ENCODE measurements around the gene MAP1LC3B.
"Not testable (repeated sequence)": the region's sequence is repeated elsewhere in the genome, so short reads cannot be mapped to it uniquely, and the experiment has no call there.

GRCh38 chr16:87384875-87385167 lies 7.3 kb upstream of the MAP1LC3B start:
- not testable (repeated sequence) for TF ChIP-seq POLR2AphosphoS5 (IDR thresholded peaks at IDR 0.05; ENCODE audit: low read depth, low read length); CTCF (IDR thresholded peaks at IDR 0.05); TCF7L2 (IDR thresholded peaks at IDR 0.05; ENCODE audit: low read depth, low read length)
- TF ChIP-seq, protein P1, sequence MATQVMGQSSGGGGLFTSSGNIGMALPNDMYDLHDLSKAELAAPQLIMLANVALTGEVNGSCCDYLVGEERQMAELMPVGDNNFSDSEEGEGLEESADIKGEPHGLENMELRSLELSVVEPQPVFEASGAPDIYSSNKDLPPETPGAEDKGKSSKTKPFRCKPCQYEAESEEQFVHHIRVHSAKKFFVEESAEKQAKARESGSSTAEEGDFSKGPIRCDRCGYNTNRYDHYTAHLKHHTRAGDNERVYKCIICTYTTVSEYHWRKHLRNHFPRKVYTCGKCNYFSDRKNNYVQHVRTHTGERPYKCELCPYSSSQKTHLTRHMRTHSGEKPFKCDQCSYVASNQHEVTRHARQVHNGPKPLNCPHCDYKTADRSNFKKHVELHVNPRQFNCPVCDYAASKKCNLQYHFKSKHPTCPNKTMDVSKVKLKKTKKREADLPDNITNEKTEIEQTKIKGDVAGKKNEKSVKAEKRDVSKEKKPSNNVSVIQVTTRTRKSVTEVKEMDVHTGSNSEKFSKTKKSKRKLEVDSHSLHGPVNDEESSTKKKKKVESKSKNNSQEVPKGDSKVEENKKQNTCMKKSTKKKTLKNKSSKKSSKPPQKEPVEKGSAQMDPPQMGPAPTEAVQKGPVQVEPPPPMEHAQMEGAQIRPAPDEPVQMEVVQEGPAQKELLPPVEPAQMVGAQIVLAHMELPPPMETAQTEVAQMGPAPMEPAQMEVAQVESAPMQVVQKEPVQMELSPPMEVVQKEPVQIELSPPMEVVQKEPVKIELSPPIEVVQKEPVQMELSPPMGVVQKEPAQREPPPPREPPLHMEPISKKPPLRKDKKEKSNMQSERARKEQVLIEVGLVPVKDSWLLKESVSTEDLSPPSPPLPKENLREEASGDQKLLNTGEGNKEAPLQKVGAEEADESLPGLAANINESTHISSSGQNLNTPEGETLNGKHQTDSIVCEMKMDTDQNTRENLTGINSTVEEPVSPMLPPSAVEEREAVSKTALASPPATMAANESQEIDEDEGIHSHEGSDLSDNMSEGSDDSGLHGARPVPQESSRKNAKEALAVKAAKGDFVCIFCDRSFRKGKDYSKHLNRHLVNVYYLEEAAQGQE (IDR thresholded peaks at IDR 0.05; ENCODE audit: insufficient read depth in 1 of 2, low read depth in 2 of 2, low read length in 1 of 2) = not testable (repeated sequence)

Measured in Panc1 (cell line).